Kidney tubule cell (primary cell): ENCODE data around the gene TAF4.
A peak's percentile ranks its signal among the peaks of the same experiment; 100 is the strongest.
"Not testable (repeated sequence)": the region's sequence is repeated elsewhere in the genome, so short reads cannot be mapped to it uniquely, and the experiment has no call there.

Source experiments
- DNase-seq: peaks from one replicate; pipeline ENCODE4 v3.0.0-alpha.2; 2018; ENCODE audit warnings: low spot score

The TAF4 gene

DNA sequence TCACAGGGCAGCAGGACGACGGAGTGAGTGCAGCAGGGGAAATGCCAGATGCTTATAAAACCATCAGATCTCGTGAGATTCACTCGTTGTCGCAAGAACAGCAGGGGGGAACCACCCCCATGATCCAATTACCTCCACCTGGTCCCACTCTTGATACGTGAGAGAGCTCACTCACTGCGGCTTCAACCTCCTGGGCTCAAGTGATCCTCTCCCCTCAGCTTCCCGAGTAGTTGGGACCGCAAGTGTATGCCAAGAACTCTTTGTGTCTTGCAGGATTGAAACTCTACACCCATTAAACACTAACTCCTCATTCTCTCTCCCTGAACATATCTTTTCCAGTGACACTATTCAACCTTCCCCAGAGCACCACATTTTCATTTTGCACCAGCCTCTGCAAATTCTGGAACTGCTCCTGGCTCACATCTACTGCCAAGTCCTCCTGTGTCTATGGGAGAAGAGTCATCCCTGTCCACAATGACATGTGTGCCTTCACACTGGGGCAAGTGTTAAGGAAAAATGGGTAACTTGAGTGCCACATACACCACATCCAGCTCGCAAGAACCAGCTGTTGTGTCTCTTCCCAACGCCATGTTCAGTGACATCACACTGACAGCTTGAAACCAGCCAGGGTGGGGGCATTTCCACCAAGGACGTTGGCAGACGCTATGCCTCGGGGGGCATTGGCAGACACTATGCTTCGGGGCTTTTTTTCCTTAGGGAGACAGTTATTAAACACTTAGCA, 14.7 kb upstream of the TAF4 start:
- DNase-seq = no peak

DNA sequence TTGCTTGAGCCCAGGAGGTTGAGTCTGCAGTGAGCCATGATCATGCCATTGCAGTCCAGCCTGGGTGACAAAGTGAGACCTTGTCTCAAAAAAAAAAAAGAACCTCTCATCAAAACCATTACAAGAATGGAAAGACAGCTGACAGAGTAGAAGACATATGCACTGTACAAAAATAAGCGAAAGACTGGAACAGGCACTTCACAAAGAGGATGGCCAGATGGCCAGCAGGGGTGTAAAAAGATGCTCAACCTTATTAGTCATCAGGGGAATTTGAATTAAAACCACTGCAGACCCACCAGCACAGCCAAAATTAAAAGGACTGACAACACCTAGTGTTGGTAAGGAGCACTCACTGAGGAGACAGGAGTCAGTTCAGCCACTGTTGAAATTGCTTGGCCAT, 13.5 kb upstream of the TAF4 start:
- DNase-seq = no peak

- no peak for DNase-seq
Observed at GRCh38 chr20:62073323-62073722, 7.6 kb upstream of the TAF4 start.

GRCh38 chr20:62071669-62072430, 6.2 kb upstream of the TAF4 start:
- DNase-seq = not testable (repeated sequence)

GRCh38 chr20:62069741-62070216, 4.1 kb upstream of the TAF4 start:
- peak; percentile 85 for DNase-seq

GRCh38 chr20:62068997-62069396, 3.3 kb upstream of the TAF4 start:
- peak; percentile 15 for DNase-seq

DNA sequence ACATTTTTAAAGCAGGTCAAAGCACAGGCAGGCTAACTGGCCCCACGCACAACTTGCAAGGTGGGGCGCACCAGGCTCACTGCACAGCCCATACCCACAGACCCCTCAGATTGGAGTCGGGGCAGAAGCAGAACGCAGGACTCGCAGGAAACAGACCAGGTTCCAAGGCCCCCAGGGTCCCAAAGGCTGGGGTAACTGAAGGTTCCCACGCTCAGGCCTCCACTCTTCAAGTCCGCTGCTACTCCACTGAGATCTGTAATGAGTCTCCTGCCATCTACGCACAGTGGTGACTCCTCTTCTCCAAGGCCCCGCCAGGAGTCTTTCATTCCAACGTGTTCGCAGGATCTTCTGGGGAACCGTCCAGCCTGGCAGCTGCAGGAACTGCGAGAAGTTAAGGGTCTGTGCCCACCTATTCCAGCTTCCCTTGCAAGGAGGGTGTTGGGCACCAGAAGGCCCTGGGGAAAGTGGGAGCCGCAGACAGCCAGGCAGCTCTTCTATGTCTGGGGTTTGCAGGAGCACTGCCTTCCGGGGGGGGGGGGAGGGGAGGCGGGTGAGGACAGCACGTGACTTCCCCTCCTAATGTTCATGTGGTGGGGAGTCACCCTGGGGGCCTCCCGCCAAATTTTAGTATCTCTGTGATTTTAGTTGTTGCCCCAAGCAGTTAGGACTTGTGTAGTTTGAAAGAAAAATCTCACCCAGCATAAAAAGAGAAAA, 2.0 kb upstream of the TAF4 start:
- DNase-seq = no peak

DNA sequence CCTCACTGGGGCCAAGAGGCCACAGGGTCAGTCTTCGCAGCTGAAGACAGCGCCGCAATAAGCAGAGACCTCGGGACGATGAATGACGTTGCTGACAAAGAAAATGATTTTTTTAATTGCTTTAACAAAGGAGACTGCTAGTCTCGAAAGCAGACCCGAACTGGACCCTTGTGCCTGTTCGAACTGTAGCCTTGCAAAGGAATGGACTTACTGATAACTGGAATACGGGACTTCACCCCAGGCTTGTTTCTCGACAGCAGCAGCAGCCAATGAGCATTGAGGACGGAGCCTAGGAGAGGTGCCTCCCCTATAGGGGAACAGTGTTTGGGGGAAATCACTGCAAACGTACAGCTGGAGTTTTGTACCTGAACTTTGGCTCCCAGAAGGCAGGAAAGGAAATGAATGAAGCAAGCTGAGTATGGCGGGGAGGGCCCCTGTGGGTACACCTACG, 1.3 kb upstream of the TAF4 start:
- peak; percentile 22 for DNase-seq

DNA sequence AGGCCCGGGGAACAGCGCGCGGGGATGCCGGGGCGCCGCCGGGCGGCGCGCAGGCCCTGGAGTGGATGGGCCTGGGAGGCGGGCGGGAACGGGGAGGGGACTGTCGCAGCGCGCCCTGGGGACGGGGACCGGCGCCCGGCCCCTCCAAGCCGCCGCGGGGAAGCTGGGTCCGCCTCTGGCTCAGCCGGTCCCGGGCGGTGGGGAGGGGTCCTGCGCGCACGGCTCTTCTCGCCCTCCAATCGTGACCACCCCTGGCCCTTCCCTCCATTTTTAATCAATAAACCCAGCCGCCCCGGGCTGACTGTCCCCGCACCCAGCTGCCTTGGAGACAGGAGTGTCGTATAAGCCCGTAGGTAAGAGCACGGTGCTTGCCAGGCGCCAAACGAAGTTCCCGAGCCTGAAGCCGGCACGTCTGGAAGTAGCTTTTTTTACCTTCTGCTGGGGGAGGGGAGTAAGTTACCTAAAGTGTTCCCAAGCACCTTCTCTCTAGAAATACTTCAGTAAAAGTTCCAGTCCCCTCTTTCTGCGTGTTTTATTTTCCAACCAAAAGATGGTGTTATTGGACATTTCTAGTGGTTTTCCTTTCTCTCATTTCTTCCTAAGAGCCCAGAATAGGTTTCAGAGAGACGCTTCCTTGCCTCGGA, 780 bp upstream of the TAF4 start:
- DNase-seq = peak; percentile 67

DNA sequence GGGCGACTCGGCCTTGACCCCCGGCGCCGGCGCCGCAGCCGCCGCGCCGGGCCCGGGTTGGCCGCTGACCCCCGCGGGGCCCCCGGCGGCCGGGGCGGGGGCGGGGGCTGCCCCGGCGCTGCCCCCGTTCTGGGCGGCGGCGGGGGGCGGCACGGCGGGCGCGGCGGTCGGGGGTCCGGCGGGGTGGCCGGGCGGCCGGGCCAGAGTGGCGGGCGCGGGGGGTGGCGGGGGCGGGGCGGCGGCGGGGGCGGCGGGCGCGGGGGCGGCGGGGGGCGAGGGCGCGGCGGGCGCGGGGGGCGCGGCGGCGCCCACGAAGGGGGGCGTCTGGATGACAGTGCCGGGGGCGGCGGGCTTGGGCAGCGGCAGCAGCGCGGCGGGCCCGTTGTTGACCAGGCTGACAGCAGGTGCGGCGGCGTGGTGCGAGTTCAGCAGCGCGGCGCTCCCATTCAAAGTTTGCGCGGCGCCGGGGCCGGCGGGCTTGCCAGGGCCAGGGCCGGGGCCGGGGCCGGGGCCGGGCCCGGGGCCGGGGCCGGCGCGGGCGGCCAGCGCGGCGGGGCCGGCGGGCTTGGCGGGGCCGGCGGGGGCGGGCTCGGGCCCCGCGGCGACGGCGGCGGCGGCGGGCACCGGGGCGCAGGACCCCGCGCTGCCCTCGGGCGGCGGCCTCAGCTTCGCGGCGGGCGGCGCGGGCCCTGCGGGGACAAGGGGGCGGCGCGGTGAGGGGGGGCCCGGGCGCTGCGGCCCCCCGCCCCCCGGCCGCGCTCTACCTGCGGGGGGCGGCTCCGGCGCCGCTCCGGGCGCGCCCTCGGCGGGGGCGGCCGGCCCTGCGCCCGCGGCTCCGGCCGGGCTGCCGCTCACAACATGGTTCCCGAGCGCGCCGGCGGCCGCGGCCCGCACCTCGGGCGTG, 659 bp downstream of the TAF4 start:
- DNase-seq = peak; percentile 10

DNA sequence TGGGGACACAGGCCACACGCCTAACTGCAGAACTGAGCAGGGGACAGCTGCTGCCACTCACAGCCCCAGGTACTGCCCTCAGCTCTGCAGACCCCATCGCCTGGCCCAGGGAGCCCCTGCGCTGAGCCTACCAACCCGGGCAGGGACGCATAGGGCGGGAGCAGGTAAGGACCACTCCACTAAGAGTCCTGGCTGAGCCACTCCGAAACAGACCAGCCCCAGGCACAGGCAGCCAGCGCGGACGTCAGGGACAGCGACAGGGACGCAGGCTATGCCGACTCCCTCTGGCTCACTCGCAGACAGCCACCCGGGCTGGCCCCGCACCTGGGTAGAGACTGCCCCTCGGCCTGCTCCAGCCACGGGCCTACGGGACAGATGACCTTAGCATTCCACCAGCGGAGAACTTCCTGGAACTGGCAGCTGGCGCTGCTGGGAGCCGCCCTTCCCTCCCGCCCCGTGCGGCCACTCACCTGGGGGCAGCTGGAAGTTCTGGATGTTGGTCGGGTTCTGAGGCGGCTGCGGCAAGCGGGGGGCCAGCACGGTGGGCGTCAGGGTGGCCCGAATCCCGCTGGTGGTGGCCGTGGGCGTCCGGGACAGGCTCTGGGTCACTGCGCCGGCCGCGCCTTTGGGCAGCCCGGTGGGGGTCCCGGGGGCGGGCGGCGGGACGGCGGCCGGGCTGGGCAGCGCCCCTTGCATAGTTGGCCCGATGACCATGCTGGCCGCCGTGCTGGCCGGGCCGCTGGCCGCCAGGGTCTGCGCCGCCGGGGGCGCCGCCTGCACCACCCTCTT, 1.5 kb downstream of the TAF4 start:
- peak; percentile 64 for DNase-seq

GRCh38 chr20:62063315-62063980, 2.2 kb downstream of the TAF4 start:
- no peak for DNase-seq

- no peak for DNase-seq
Observed at GRCh38 chr20:62062661-62063314, 2.9 kb downstream of the TAF4 start.

DNA sequence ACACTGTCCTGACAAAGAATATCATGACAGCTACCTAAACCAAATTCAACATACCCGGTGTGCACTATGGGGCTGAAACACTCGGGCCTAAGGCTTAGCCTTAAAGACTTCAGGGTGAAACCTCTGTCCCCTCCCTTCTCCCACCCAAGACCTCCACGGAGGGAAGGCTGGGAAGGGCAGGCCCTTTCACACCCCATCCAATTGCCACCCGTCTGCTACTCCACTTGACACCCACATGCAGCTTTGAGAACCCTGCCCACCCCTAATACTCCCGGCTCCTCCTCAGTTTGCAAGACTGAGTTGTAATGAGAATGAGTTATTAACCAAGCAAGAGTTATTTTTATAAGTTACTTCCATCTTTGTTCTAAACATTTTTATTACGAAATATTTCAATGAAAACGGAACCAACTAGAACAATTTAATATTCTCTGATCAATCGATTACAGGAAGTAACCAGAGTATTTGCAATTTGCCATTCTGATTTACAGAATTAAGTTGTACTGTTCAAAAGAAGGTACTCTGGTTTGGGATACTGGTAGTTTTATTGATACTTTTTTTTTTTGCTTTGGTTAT, 3.7 kb downstream of the TAF4 start:
- DNase-seq = no peak

DNA sequence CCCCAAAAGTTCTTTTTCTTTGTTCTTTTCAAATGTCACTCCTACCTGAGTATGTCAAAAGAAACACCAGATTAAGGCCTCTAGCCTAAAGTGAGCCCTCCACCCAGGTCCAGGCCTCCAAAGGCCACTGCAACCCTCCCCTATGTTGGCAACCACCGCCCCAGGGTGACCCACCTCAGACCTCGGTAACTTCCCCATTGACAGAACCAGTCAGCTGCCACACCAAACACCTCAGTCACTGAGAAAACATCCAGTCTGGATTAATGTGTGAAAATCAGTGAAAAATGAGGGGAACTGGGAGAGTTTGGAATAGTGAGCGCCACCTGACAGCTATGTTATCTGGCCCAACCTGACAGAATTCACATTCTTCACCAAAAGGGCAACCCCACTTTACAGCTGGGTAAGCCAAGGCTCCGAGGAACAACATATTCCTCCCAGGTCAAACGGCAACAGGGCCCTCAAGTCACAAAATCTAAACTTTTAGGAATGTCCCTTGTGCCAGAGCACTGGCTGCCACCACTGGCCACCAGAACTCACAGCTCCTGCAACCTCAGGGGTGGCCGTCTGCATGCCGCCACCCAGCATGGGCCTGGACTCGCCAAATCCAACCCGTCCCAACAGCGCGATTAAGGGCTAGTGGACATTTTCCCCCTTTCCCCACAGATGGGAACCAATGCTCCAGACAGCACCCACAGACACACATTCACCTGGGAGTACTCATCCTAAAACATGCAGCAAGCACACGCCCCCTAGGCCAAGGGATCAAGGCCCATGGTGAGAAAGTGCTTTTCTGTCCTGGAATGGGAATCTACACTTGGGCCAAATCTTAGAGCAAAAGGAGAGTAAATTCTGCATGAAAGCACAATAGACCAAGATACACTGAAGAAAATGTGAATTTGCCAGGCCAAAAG, 4.8 kb downstream of the TAF4 start:
- DNase-seq = no peak

DNA sequence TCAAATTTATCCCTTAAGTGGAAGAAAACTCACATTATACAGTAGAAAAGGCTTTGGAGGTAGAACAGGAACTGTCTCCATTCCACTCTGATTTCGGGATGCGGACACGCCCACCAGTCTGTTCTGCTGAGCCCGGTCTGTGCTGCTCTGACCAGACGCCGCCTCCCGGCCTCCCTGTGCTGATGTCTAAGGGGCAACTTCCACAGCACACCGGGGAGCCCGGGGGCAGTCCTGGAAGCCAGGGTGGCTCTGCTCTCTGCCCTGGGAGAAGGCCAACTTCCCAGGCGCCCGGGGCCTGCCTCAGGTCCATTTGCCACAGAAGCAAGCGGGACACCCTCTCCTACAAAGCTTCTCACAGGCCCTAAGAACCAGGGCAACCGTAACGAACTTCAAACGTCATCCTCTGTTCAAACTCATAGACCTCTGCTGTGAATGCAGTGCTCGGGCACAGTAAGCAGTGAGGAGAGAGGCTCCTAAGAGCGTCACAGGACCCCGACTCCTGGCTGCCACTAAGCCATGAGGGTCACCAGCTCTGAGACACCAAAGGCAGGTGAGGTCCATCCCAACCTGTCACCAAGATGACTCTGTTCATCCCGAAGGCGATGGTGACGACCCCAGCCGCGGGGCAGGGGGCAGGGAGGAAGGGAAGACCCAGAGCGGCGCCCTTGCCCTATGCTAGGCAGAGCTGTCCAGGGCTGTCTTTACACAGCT, 5.6 kb downstream of the TAF4 start:
- no peak for DNase-seq

- DNase-seq = no peak
Observed at GRCh38 chr20:62059401-62059800, 6.3 kb downstream of the TAF4 start.
